C4-2B (cell line): ENCODE data around the gene PSMB10.
"Not testable (repeated sequence)": the region's sequence is repeated elsewhere in the genome, so short reads cannot be mapped to it uniquely, and the experiment has no call there.

Experiments
- CTCF ChIP-seq: fragments of 450-650 bp; conservative IDR thresholded peaks from 2 replicates; pipeline ENCODE4 v1.5.1; 2017; ENCODE audit warnings: mild to moderate bottlenecking
- ZFX ChIP-seq: fragments of 450-650 bp; IDR thresholded peaks from 2 replicates; pipeline ENCODE4 v1.6.1; 2017

- TF ChIP-seq CTCF, ZFX: not testable (repeated sequence)
These were observed 35.6 kb upstream of the PSMB10 start for GRCh38 chr16:67972285-67972684.
